A673 (cell line): ENCODE results near the gene PSMD8.

Experiments
- CTCF ChIP-seq: fragments of 300-800, 200-600 bp; sonication (generic); conservative IDR thresholded peaks from 2 replicates; pipeline ENCODE4 v1.5.1; 2017; ENCODE audit warnings: low read depth, mild to moderate bottlenecking, antibody characterized with exemption, low read length, moderate library complexity, mixed read lengths
- EZH2 ChIP-seq: fragments of 200-600 bp; sonication (generic); IDR thresholded peaks from 2 replicates; pipeline ENCODE4 v1.6.1; 2017; ENCODE audit warnings: borderline replicate concordance, low read depth, mild to moderate bottlenecking, mixed read lengths, antibody characterized with exemption, low read length; ENCODE audit not compliant: poor library complexity, severe bottlenecking

GRCh38 chr19:38346837-38347236 is 27.5 kb upstream of the PSMD8 start:
- TF ChIP-seq CTCF (no peak), EZH2 (no peak)
